Stomach (tissue), 4 donors: ENCODE data around the gene DOC2A.

Source experiments
- POLR2A ChIP-seq, 4 donors: fragments of 450-650 bp; IDR thresholded peaks; one replicate each; pipeline ENCODE4 v1.6.1; 2016; ENCODE audit warnings: antibody characterized with exemption in 4 of 4, control low read depth in 2 of 4, mild to moderate bottlenecking in 1 of 4, moderate library complexity in 1 of 4
- POLR2AphosphoS5 ChIP-seq, 3 donors: sonication (generic); formaldehyde crosslinking; IDR thresholded peaks; one replicate each; pipeline ENCODE4 v1.6.1; 2016; ENCODE audit warnings: antibody characterized with exemption in 3 of 3
- TF ChIP-seq, protein P1 (sequence below), 7 experiments: fragments of 450-650 bp in 4 of 7; fragments of 200-600 bp in 3 of 7; sonication (generic) in 3 of 7; IDR thresholded peaks; one replicate each; pipeline ENCODE4 v1.5.1; 2016 to 2019; ENCODE audit warnings: antibody characterized with exemption in 7 of 7, control low read depth in 2 of 7, mild to moderate bottlenecking in 1 of 7

- TF ChIP-seq, protein P1, sequence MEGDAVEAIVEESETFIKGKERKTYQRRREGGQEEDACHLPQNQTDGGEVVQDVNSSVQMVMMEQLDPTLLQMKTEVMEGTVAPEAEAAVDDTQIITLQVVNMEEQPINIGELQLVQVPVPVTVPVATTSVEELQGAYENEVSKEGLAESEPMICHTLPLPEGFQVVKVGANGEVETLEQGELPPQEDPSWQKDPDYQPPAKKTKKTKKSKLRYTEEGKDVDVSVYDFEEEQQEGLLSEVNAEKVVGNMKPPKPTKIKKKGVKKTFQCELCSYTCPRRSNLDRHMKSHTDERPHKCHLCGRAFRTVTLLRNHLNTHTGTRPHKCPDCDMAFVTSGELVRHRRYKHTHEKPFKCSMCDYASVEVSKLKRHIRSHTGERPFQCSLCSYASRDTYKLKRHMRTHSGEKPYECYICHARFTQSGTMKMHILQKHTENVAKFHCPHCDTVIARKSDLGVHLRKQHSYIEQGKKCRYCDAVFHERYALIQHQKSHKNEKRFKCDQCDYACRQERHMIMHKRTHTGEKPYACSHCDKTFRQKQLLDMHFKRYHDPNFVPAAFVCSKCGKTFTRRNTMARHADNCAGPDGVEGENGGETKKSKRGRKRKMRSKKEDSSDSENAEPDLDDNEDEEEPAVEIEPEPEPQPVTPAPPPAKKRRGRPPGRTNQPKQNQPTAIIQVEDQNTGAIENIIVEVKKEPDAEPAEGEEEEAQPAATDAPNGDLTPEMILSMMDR (IDR thresholded peaks at IDR 0.05), result no peak
- TF ChIP-seq POLR2AphosphoS5 (IDR thresholded peaks at IDR 0.05) (no peak), POLR2A (IDR thresholded peaks at IDR 0.05) (no peak)
Measured at GRCh38 chr16:30011714-30012504, 1.1 kb upstream of the DOC2A start.
